ENCODE data around the gene PPP4R1. TPM values are rescaled to one million over a fixed set of nuclear protein-coding genes. Genes with fewer than 3 reads are reported as not detected.

Gene PPP4R1
- total and polyA plus RNA-seq, 10 donors: 11.3 to 135 (median 81.8) TPM

DNA sequence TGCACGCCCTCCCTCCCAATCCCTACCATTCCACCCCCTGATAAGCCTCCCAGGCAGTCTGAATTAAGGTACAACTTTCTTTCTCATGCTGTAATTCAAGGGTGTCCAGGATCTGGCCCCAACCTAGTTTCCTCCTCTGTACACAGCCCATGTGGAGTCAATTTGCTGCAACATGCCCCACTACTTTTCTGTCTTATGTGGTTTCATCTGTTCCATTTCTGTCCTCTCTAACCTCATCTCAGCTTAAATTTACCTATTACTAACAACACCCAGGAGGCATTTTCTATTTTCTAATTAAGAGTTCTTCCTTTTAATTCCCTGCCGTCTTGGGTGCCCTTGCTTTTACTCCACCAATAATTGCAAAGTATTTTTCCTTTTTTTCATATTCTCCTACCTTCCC is 10.0 kb downstream of the PPP4R1 start:
- no peak overlapping the region for H3K27ac ChIP-seq
- peaks cover 0 to 19% (median 0%) of the 10 kb centered on the region in 6 donors for H3K36me3 ChIP-seq
- peaks cover 0 to 25% (median 22%) of the 10 kb centered on the region in 8 donors for H3K9me3 ChIP-seq
- TF ChIP-seq POLR2A (IDR thresholded peaks at IDR 0.05): no peak
- WGBS, 5 donors: 80 to 92% (median 89%) methylated on average over 2 of the region's 2 CpGs
- no peak overlapping the region for H3K4me3 ChIP-seq
- intact Hi-C loops (cut with DNase I; ENCODE audit: low total_unique reads): no loop called here
- DNase-seq: no peak
- H3K4me1 ChIP-seq: peaks cover 0 to 45% (median 8%) of the 10 kb centered on the region in 6 donors
- H3K27me3 ChIP-seq (replicated peaks in 1 of 7): no peaks in the 10 kb centered on the region

DNA sequence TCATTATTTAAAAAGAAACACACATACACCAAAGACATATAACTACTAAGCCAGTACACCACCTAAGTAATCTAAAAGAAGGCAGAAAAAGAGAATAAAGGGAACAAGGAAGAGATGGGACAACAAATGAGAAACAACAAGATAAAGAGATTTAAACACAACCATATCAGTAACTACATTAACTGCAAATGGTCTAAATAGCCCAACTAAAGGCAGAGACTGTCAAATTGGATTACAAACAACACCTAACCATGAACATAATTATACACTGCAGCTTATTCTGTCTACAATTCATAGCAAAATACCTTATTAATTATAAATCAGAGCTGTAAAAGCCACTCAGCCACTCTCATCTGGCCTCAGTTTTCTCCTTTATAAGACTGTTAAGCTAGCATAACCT is 15.0 kb downstream of the PPP4R1 start:
- H3K27me3 ChIP-seq (replicated peaks in 1 of 7): no peaks in the 10 kb centered on the region
- H3K9me3 ChIP-seq: peaks cover 0 to 47% (median 45%) of the 10 kb centered on the region in 8 donors
- no peak for TF ChIP-seq POLR2AphosphoS5 (IDR thresholded peaks at IDR 0.05)

GRCh38 chr18:9597609-9598008 is 16.8 kb downstream of the PPP4R1 start:
- intact Hi-C loops (cut with DNase I; ENCODE audit: low total_unique reads): no loop called here
- H3K36me3 ChIP-seq: peaks cover 0 to 40% (median 9%) of the 10 kb centered on the region in 6 donors
- H3K27me3 ChIP-seq (replicated peaks in 1 of 7): no peaks in the 10 kb centered on the region
- peaks cover 0 to 47% (median 45%) of the 10 kb centered on the region in 8 donors for H3K9me3 ChIP-seq
- 90 to 97% (median 96%) methylated on average over 3 of the region's 3 CpGs for WGBS, 5 donors
- TF ChIP-seq CTCF (IDR thresholded peaks at IDR 0.05 in 8 of 11, conservative IDR thresholded peaks at IDR 0.05 in 3 of 11) (no peak), POLR2A (IDR thresholded peaks at IDR 0.05) (no peak), POLR2AphosphoS5 (IDR thresholded peaks at IDR 0.05) (no peak)
- no peak overlapping the region for H3K4me3 ChIP-seq
- no peak for DNase-seq
- H3K27ac ChIP-seq: no peak overlapping the region
- H3K4me1 ChIP-seq: peaks cover 0 to 26% (median 16%) of the 10 kb centered on the region in 6 donors

More for the DNA sequence above, 15.0 kb downstream of the PPP4R1 start:
- DNase-seq: no peak
- intact Hi-C loops (cut with DNase I; ENCODE audit: low total_unique reads): no loop called here
- H3K4me3 ChIP-seq: no peak overlapping the region
- peaks cover 0 to 25% (median 16%) of the 10 kb centered on the region in 6 donors for H3K4me1 ChIP-seq
- H3K27ac ChIP-seq: no peak overlapping the region
- peaks cover 0 to 23% (median 0%) of the 10 kb centered on the region in 6 donors for H3K36me3 ChIP-seq

DNA sequence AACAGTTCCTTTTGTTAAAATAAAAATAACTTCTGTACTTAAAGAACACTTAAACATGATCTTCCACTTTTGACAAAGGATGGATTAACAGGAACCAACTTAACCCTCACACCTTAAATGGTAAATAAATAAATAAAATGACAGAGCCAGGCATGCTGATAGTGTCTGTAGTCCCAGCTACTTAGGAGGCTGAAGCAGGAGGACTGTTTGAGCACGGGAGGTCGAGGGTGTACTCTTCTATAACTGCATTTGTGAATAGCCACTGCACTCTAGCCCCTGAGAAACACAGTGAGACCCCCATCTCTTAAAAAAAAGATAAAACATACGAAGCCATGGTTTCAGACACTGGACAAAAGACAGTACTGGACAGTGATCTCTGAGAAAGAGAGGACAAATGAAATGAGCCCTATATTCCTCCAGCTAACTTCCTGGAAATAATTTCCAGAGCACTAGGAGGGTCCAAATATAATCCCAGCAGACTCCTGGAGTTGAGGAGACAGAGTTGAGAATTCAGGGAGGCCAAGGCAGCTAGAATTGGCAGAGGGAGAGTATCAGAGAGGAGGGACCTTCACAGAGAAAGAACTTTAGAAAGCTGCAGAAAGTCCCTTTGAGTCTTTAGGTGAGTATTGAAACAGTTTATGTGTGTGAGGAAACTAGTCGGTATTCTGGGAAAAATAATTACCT is 17.4 kb downstream of the PPP4R1 start:
- Histone ChIP-seq H3K27me3 (replicated peaks in 1 of 7) (no peaks in the 10 kb centered on the region), H3K27ac (no peak overlapping the region), H3K4me3 (no peak overlapping the region), H3K36me3 (peaks cover 0 to 46% (median 9%) of the 10 kb centered on the region in 6 donors), H3K9me3 (peaks cover 0 to 47% (median 45%) of the 10 kb centered on the region in 8 donors), H3K4me1 (peaks cover 0 to 26% (median 16%) of the 10 kb centered on the region in 6 donors)
- no peak for DNase-seq
- 94 to 98% (median 96%) methylated on average over 4 of the region's 4 CpGs for WGBS, 5 donors
- intact Hi-C loops (cut with DNase I; ENCODE audit: low total_unique reads): no loop called here
- no peak for TF ChIP-seq POLR2AphosphoS5 (IDR thresholded peaks at IDR 0.05)
- no peak for TF ChIP-seq POLR2A (IDR thresholded peaks at IDR 0.05)
- TF ChIP-seq CTCF (IDR thresholded peaks at IDR 0.05 in 8 of 11, conservative IDR thresholded peaks at IDR 0.05 in 3 of 11): no peak

DNA sequence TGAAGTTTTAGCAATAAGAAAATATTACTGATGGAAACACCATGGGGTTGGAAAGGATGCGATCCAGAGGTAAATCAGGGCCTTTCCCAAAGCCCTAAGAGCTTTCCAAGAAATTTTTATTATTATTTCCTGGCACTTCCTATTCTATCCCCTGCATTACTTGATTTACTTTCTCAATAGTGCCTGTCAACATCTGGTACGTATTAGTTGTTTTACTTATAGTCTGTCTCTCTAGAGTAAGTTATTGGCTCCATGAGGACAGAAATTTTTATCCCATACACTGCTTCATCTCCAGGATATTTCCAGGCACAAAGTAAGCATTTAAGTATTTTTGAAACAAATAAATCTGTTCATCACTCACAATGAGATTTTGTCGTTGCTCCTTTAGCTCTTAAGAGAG is 18.1 kb downstream of the PPP4R1 start:
- 78 to 89% (median 79%) methylated on average over 3 of the region's 3 CpGs for WGBS, 5 donors
- intact Hi-C loops (cut with DNase I; ENCODE audit: low total_unique reads): no loop called here
- no peaks in the 10 kb centered on the region for H3K27me3 ChIP-seq (replicated peaks in 1 of 7)
- H3K4me3 ChIP-seq: no peak overlapping the region
- DNase-seq: no peak
- peaks cover 0 to 52% (median 12%) of the 10 kb centered on the region in 6 donors for H3K36me3 ChIP-seq
- no peak overlapping the region for H3K27ac ChIP-seq
- H3K9me3 ChIP-seq: peaks cover 0 to 43% (median 40%) of the 10 kb centered on the region in 8 donors
- H3K4me1 ChIP-seq: peaks cover 0 to 26% (median 16%) of the 10 kb centered on the region in 6 donors
- TF ChIP-seq POLR2AphosphoS5 (IDR thresholded peaks at IDR 0.05): no peak
- TF ChIP-seq CTCF (IDR thresholded peaks at IDR 0.05 in 8 of 11, conservative IDR thresholded peaks at IDR 0.05 in 3 of 11): no peak
- no peak for TF ChIP-seq POLR2A (IDR thresholded peaks at IDR 0.05)

All from spleen (tissue), 11 donors.